MG63 (cell line): ENCODE measurements around the gene SLC25A24. TPM values are rescaled to one million over a fixed set of nuclear protein-coding genes. Genes with fewer than 3 reads are reported as not detected.
A peak's percentile ranks its signal among the peaks of the same experiment; 100 is the strongest.

Source experiments
- DNase-seq: peaks from one replicate; pipeline ENCODE4 v3.0.0-alpha.2; 2020
- H3K27me3 ChIP-seq: fragments of 250-450 bp; sonication (Bioruptor Pico); 2 replicates; pipeline ENCODE4 v1.5.1; 2020; ENCODE audit warnings: mild to moderate bottlenecking, moderate library complexity
- H3K36me3 ChIP-seq: fragments of 250-450 bp; sonication (Bioruptor Pico); 2 replicates; pipeline ENCODE4 v1.5.1; 2020; ENCODE audit warnings: mild to moderate bottlenecking, moderate library complexity
- H3K4me3 ChIP-seq: fragments of 250-450 bp; sonication (Bioruptor Pico); 2 replicates; pipeline ENCODE4 v1.5.1; 2020; ENCODE audit warnings: mild to moderate bottlenecking, moderate library complexity
- H3K9me3 ChIP-seq: fragments of 250-450 bp; sonication (Bioruptor Pico); 2 replicates; pipeline ENCODE4 v1.5.1; 2020; ENCODE audit warnings: mild to moderate bottlenecking, moderate library complexity
- total RNA-seq: library from RNA; depleted of rRNA; stranded (reverse); fragments of >200 nt; shearing (Covaris generic); gene quantifications from 2 replicates; pipeline ENCODE4 v1.2.3, GENCODE V29; 2014; ENCODE audit warnings: low replicate concordance

The SLC25A24 gene
- total RNA-seq, 1 experiment from 2014 or later = 95.4 TPM

- no peak for DNase-seq
Observed at GRCh38 chr1:108124622-108125311, 75.4 kb downstream of the SLC25A24 start.

GRCh38 chr1:108124023-108124422 is 76.1 kb downstream of the SLC25A24 start:
- Histone ChIP-seq H3K36me3 (no peaks in the 10 kb centered on the region), H3K27me3 (no peaks in the 10 kb centered on the region), H3K4me3 (no peak overlapping the region), H3K9me3 (no peaks in the 10 kb centered on the region)
- DNase-seq = no peak

More at GRCh38 chr1:108124622-108125311, 75.4 kb downstream of the SLC25A24 start:
- Histone ChIP-seq H3K9me3 (no peaks in the 10 kb centered on the region), H3K27me3 (no peaks in the 10 kb centered on the region), H3K4me3 (no peak overlapping the region), H3K36me3 (no peaks in the 10 kb centered on the region)

- H3K9me3 ChIP-seq = no peaks in the 10 kb centered on the region
- no peak overlapping the region for H3K4me3 ChIP-seq
- DNase-seq = no peak
- H3K36me3 ChIP-seq = no peaks in the 10 kb centered on the region
- H3K27me3 ChIP-seq = no peaks in the 10 kb centered on the region
Observed at GRCh38 chr1:108121358-108122143, 78.6 kb downstream of the SLC25A24 start.

- Histone ChIP-seq H3K36me3 (no peaks in the 10 kb centered on the region), H3K4me3 (no peak overlapping the region), H3K27me3 (no peaks in the 10 kb centered on the region), H3K9me3 (no peaks in the 10 kb centered on the region)
- no peak for DNase-seq
Observed at GRCh38 chr1:108120163-108120562, 80.0 kb downstream of the SLC25A24 start.

GRCh38 chr1:108119500-108119899 is 80.6 kb downstream of the SLC25A24 start:
- Histone ChIP-seq H3K27me3 (no peaks in the 10 kb centered on the region), H3K4me3 (no peak overlapping the region), H3K36me3 (no peaks in the 10 kb centered on the region), H3K9me3 (no peaks in the 10 kb centered on the region)
- DNase-seq = no peak

- Histone ChIP-seq H3K27me3 (no peaks in the 10 kb centered on the region), H3K9me3 (no peaks in the 10 kb centered on the region), H3K36me3 (no peaks in the 10 kb centered on the region), H3K4me3 (no peak overlapping the region)
- DNase-seq = peak; percentile 77
Observed at GRCh38 chr1:108117945-108118902, 81.9 kb downstream of the SLC25A24 start.

GRCh38 chr1:108117237-108117636 is 82.9 kb downstream of the SLC25A24 start:
- DNase-seq = no peak
- Histone ChIP-seq H3K4me3 (no peak overlapping the region), H3K9me3 (no peaks in the 10 kb centered on the region), H3K27me3 (no peaks in the 10 kb centered on the region), H3K36me3 (no peaks in the 10 kb centered on the region)

- no peaks in the 10 kb centered on the region for H3K9me3 ChIP-seq
- H3K36me3 ChIP-seq = no peaks in the 10 kb centered on the region
- no peak for DNase-seq
- H3K27me3 ChIP-seq = no peaks in the 10 kb centered on the region
- no peak overlapping the region for H3K4me3 ChIP-seq
Observed at GRCh38 chr1:108114033-108114599, 86.0 kb downstream of the SLC25A24 start.

- no peaks in the 10 kb centered on the region for H3K9me3 ChIP-seq
- no peak overlapping the region for H3K4me3 ChIP-seq
- H3K27me3 ChIP-seq = no peaks in the 10 kb centered on the region
- no peak for DNase-seq
- H3K36me3 ChIP-seq = no peaks in the 10 kb centered on the region
Observed at GRCh38 chr1:108113496-108113895, 86.6 kb downstream of the SLC25A24 start.

GRCh38 chr1:108109295-108109973 is 90.7 kb downstream of the SLC25A24 start:
- Histone ChIP-seq H3K4me3 (no peak overlapping the region), H3K27me3 (no peaks in the 10 kb centered on the region), H3K9me3 (no peaks in the 10 kb centered on the region), H3K36me3 (no peaks in the 10 kb centered on the region)
- no peak for DNase-seq

- no peaks in the 10 kb centered on the region for H3K36me3 ChIP-seq
- no peak overlapping the region for H3K4me3 ChIP-seq
- no peaks in the 10 kb centered on the region for H3K9me3 ChIP-seq
- no peaks in the 10 kb centered on the region for H3K27me3 ChIP-seq
- DNase-seq = no peak
Observed at GRCh38 chr1:108108119-108108518, 92.0 kb downstream of the SLC25A24 start.

GRCh38 chr1:108107658-108108057 is 92.5 kb downstream of the SLC25A24 start:
- Histone ChIP-seq H3K9me3 (no peaks in the 10 kb centered on the region), H3K36me3 (no peaks in the 10 kb centered on the region), H3K4me3 (no peak overlapping the region), H3K27me3 (no peaks in the 10 kb centered on the region; the same call in 1 of the 2 replicates)
- peak; percentile 64 for DNase-seq

- Histone ChIP-seq H3K36me3 (no peaks in the 10 kb centered on the region), H3K9me3 (no peaks in the 10 kb centered on the region), H3K4me3 (no peak overlapping the region), H3K27me3 (peaks cover 6% of the 10 kb centered on the region; the same call in 1 of the 2 replicates)
- no peak for DNase-seq
Observed at GRCh38 chr1:108106775-108107174, 93.4 kb downstream of the SLC25A24 start.

GRCh38 chr1:108100148-108100547 is 100.0 kb downstream of the SLC25A24 start:
- no peaks in the 10 kb centered on the region for H3K9me3 ChIP-seq
- no peak for DNase-seq
- peaks cover 6% of the 10 kb centered on the region; the same call in 1 of the 2 replicates for H3K27me3 ChIP-seq
- no peak overlapping the region for H3K4me3 ChIP-seq
- no peaks in the 10 kb centered on the region for H3K36me3 ChIP-seq

- no peak for DNase-seq
Observed at GRCh38 chr1:108097018-108097417, 103.1 kb downstream of the SLC25A24 start.

GRCh38 chr1:108096089-108096488 is 104.1 kb downstream of the SLC25A24 start:
- no peaks in the 10 kb centered on the region for H3K36me3 ChIP-seq
- H3K4me3 ChIP-seq = no peak overlapping the region
- DNase-seq = no peak
- no peaks in the 10 kb centered on the region; the same call in 1 of the 2 replicates for H3K27me3 ChIP-seq
- H3K9me3 ChIP-seq = no peaks in the 10 kb centered on the region

More at GRCh38 chr1:108097018-108097417, 103.1 kb downstream of the SLC25A24 start:
- Histone ChIP-seq H3K36me3 (no peaks in the 10 kb centered on the region), H3K27me3 (peaks cover under 1% of the 10 kb centered on the region; the same call in 1 of the 2 replicates), H3K4me3 (no peak overlapping the region), H3K9me3 (no peaks in the 10 kb centered on the region)
